ENCODE data around the gene PARP16. TPM values are rescaled to one million over a fixed set of nuclear protein-coding genes. Genes with fewer than 3 reads are reported as not detected.

The PARP16 gene
- total and polyA plus RNA-seq, 7 donors = 2.8 to 6.3 (median 4.3) TPM

- peak; percentile 84 for TF ChIP-seq CTCF (IDR thresholded peaks at IDR 0.05)
- peak; percentile 89 to 93 (median 90) for ATAC-seq
- peak within 1 kb of the TSS; percentile 88 for H3K27ac ChIP-seq
- no peaks in the 10 kb centered on the region for H3K9me3 ChIP-seq
- intact Hi-C loops (cut with DNase I) = loop anchor here in 1 of 2 donors (5.0 kb wide), 1 partner anchor 117 kb away; the partner anchor contains the start of gene CLPX
- 0 to 1% (median 1%) methylated on average over 24 of the region's 24 CpGs for WGBS, 3 donors
- H3K27me3 ChIP-seq (ENCODE audit: insufficient read depth in 3 of 3, low read length in 2 of 3) = no peaks in the 10 kb centered on the region
- H3K36me3 ChIP-seq (ENCODE audit: insufficient read depth in 1 of 2, low read depth in 1 of 2) = no peaks in the 10 kb centered on the region
- peak; percentile 68 to 80 for DNase-seq
- peaks cover 14% of the 10 kb centered on the region for H3K4me1 ChIP-seq
- H3K4me3 ChIP-seq = peak within 1 kb of the TSS; percentile 72
Observed at GRCh38 chr15:65304381-65305149, 17.9 kb upstream of the PARP16 start, which contains the start of gene RNU5B-1. Gene RNU5B-1, plus strand, starts transcription at chr15:65304677.

DNA sequence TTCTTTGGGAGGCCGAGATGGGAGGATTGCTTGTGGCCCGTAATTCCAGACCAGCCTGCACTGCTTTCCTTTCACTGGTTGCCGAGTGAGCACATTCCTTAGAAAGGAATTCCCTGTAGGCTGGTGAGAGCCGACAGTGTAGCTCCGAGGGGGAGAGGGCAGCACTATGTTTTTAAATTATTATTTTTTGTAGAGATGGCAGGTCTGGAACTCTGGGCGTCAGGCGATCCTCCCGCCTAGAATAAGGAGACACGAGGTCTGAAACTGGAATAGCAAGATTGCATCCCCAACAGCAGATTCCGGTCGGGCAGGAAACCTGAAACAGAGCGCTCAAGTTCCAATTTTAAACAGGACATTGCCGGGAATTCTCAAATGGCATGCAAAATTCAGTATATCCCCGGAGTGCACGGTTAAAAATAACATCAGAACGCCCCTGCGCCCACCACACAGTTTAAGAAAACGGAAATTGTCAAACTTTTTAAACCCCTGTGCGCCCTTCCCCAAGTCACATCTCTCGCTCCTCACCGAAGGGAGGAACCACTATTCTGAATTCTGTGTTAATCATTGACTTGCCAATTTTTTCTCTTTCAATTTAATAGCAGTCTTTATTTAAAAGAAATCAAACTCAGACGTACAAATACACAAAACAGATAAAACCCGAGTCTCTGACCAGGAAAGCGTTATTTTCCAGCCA, 17.2 kb upstream of the PARP16 start:
- no peaks in the 10 kb centered on the region for H3K27me3 ChIP-seq (ENCODE audit: insufficient read depth in 3 of 3, low read length in 2 of 3)
- DNase-seq (peak in 1 of 2 donors; percentile 68), ATAC-seq (peak; percentile 66 to 78 (median 72))
- no peak for TF ChIP-seq CTCF (IDR thresholded peaks at IDR 0.05)
- peak overlapping the region; percentile 88 for H3K27ac ChIP-seq
- peaks cover 13% of the 10 kb centered on the region for H3K4me1 ChIP-seq
- H3K9me3 ChIP-seq = no peaks in the 10 kb centered on the region
- intact Hi-C loops (cut with DNase I) = loop anchor here in 1 of 2 donors (5.0 kb wide), 1 partner anchor 117 kb away; the partner anchor contains the start of gene CLPX
- peak overlapping the region; percentile 72 for H3K4me3 ChIP-seq
- 0 to 1% (median 1%) methylated on average over 24 of the region's 24 CpGs for WGBS, 3 donors
- H3K36me3 ChIP-seq (ENCODE audit: insufficient read depth in 1 of 2, low read depth in 1 of 2) = no peaks in the 10 kb centered on the region

GRCh38 chr15:65302061-65302460, 15.4 kb upstream of the PARP16 start:
- no peak for TF ChIP-seq CTCF (IDR thresholded peaks at IDR 0.05)
- peak overlapping the region; percentile 88 for H3K27ac ChIP-seq
- 72 to 80% (median 73%) methylated on average over 23 to 24 of the region's 24 CpGs for WGBS, 3 donors
- DNase-seq (no peak), ATAC-seq (no peak)
- H3K27me3 ChIP-seq (ENCODE audit: insufficient read depth in 3 of 3, low read length in 2 of 3) = no peaks in the 10 kb centered on the region
- peaks cover 20% of the 10 kb centered on the region for H3K4me1 ChIP-seq
- no peak overlapping the region for H3K4me3 ChIP-seq
- no peaks in the 10 kb centered on the region for H3K36me3 ChIP-seq (ENCODE audit: insufficient read depth in 1 of 2, low read depth in 1 of 2)
- intact Hi-C loops (cut with DNase I) = loop anchor here in 1 of 2 donors (5.0 kb wide), 1 partner anchor 115 kb away; the partner anchor contains the start of gene CLPX
- H3K9me3 ChIP-seq = no peaks in the 10 kb centered on the region

- Histone ChIP-seq H3K9me3 (no peaks in the 10 kb centered on the region), H3K27ac (no peak overlapping the region), H3K36me3 (ENCODE audit: insufficient read depth in 1 of 2, low read depth in 1 of 2) (no peaks in the 10 kb centered on the region), H3K4me3 (no peak overlapping the region), H3K4me1 (peaks cover 25% of the 10 kb centered on the region), H3K27me3 (ENCODE audit: insufficient read depth in 3 of 3, low read length in 2 of 3) (no peaks in the 10 kb centered on the region)
- ATAC-seq = no peak
- no peak for TF ChIP-seq CTCF (IDR thresholded peaks at IDR 0.05)
- no peak for DNase-seq
- 92 to 95% (median 92%) methylated on average over 34 to 36 of the region's 36 CpGs for WGBS, 3 donors
- intact Hi-C loops (cut with DNase I) = loop anchor here in 1 of 2 donors (5.0 kb wide), 1 partner anchor 114 kb away; the partner anchor contains the start of gene CLPX
Observed at GRCh38 chr15:65300924-65301441, 14.3 kb upstream of the PARP16 start.
